HCT116 (cell line): Measurements from ENCODE around the gene RAB3C.

Experiments used
- CEBPB ChIP-seq: IDR thresholded peaks from 2 replicates; pipeline ENCODE4 v1.6.1; 2012; ENCODE audit warnings: low read depth
- CTCF ChIP-seq, 3 experiments: fragments of 200-600 bp in 1 of 3; sonication (generic) in 1 of 3; IDR thresholded peaks in 2 of 3; conservative IDR thresholded peaks in 1 of 3; 2 replicates each; pipeline ENCODE4 v1.5.1; 2012 to 2017; ENCODE audit warnings: low read depth in 2 of 3, low read length in 2 of 3, antibody characterized with exemption in 1 of 3, borderline replicate concordance in 1 of 3, control low read depth in 1 of 3, mild to moderate bottlenecking in 1 of 3, mixed read lengths in 1 of 3, mixed run types in 1 of 3, moderate library complexity in 1 of 3; ENCODE audit not compliant: insufficient read depth in 1 of 3
- EZH2phosphoT487 ChIP-seq: fragments of 200-600 bp; IDR thresholded peaks from 2 replicates; pipeline ENCODE4 v1.6.1; 2018; ENCODE audit warnings: antibody characterized with exemption, borderline replicate concordance
- JUND ChIP-seq: IDR thresholded peaks from 2 replicates; pipeline ENCODE4 v1.6.1; 2012
- POLR2A ChIP-seq: IDR thresholded peaks from 2 replicates; pipeline ENCODE4 v1.7.0; 2011; ENCODE audit warnings: borderline replicate concordance; ENCODE audit not compliant: insufficient read depth, insufficient read length; ENCODE audit errors: extremely low read depth
- RAD21 ChIP-seq: IDR thresholded peaks from 2 replicates; pipeline ENCODE4 v1.6.1; 2012; ENCODE audit warnings: low read depth, mild to moderate bottlenecking

- TF ChIP-seq RAD21 (no peak), POLR2A (no peak), CTCF (IDR thresholded peaks at IDR 0.05 in 2 of 3, conservative IDR thresholded peaks at IDR 0.05 in 1 of 3; ENCODE audit: borderline replicate concordance in 1 of 3, insufficient read depth in 1 of 3, low read depth in 2 of 3, low read length in 2 of 3) (no peak), JUND (no peak), EZH2phosphoT487 (no peak), CEBPB (no peak)
These were observed 277.8 kb downstream of the RAB3C start for GRCh38 chr5:58860680-58861079.
